Esophagus (tissue), 2 donors: ENCODE results near the gene TMEM267. TPM values are rescaled to one million over a fixed set of nuclear protein-coding genes. Genes with fewer than 3 reads are reported as not detected.

Source experiments
- polyA plus RNA-seq, 2 donors: library from polyadenylated mRNA; stranded (reverse); fragments of 200-250 nt; gene quantifications; one replicate each; pipeline ENCODE4 v1.2.3, GENCODE V29; 2013
- donor health status: healthy with polysubstance abuse.
- donor health status: Bipolar disorder and iron deficiency.

The TMEM267 gene
- polyA plus RNA-seq, 2 donors: 6.0 to 7.2 TPM

Other genes starting within 250 kb of the TMEM267 start
- 100 to 1,000 TPM in 1 of 2 donors, 10 to 100 TPM in 1; 98.8 to 128 TPM for gene HMGCS1, start 170.5 kb downstream of the TMEM267 start, polyA plus RNA-seq
- gene CCL28, start 71.5 kb downstream of the TMEM267 start, polyA plus RNA-seq: 1 to 10 TPM; 2.2 to 3.9 TPM
- gene C5orf34, start 31.3 kb upstream of the TMEM267 start, polyA plus RNA-seq: 1 to 10 TPM; 1.2 to 1.5 TPM
- gene PAIP1, start 73.2 kb upstream of the TMEM267 start, polyA plus RNA-seq: 10 to 100 TPM; 28.7 to 35.2 TPM
- gene NNT, start 119.3 kb upstream of the TMEM267 start, polyA plus RNA-seq: 10 to 100 TPM in 1 of 2 donors, 1 to 10 TPM in 1; 7.7 to 13.4 TPM